ENCODE measurements around the gene HIVEP2. TPM values are rescaled to one million over a fixed set of nuclear protein-coding genes. Genes with fewer than 3 reads are reported as not detected.

Gene HIVEP2
- total RNA-seq, 4 donors from 2014 or later: 8.6 to 19.3 (median 12.7) TPM

- Histone ChIP-seq H3K27me3 (no peaks in the 10 kb centered on the region), H3K27ac (no peak overlapping the region), H3K4me1 (peaks cover 5 to 24% (median 13%) of the 10 kb centered on the region in 3 donors), H3K4me3 (no peak overlapping the region), H3K9me3 (no peaks in the 10 kb centered on the region), H3K36me3 (peaks cover 0 to 6% (median 0%) of the 10 kb centered on the region in 3 donors)
- TF ChIP-seq CTCF (IDR thresholded peaks at IDR 0.05) (no peak), POLR2A (IDR thresholded peaks at IDR 0.05) (no peak)
- no peak for DNase-seq
- WGBS, 2 donors: 49 to 76% methylated on average over 5 of the region's 5 CpGs
- intact Hi-C loops (cut with DNase I): no loop called here
Observed at GRCh38 chr6:142830116-142830710, 114.8 kb downstream of the HIVEP2 start.

- DNase-seq: no peak
- TF ChIP-seq POLR2A (IDR thresholded peaks at IDR 0.05) (no peak), CTCF (IDR thresholded peaks at IDR 0.05) (no peak)
- WGBS, 2 donors: 82 to 97% methylated on average over 1 of the region's 1 CpG
- Histone ChIP-seq H3K27me3 (no peaks in the 10 kb centered on the region), H3K4me1 (peaks cover 5 to 31% (median 16%) of the 10 kb centered on the region in 3 donors), H3K27ac (no peak overlapping the region), H3K36me3 (peaks cover 0 to 6% (median 0%) of the 10 kb centered on the region in 3 donors), H3K4me3 (no peak overlapping the region), H3K9me3 (no peaks in the 10 kb centered on the region)
- intact Hi-C loops (cut with DNase I): no loop called here
Observed at GRCh38 chr6:142829556-142829955, 115.4 kb downstream of the HIVEP2 start.

- intact Hi-C loops (cut with DNase I): no loop called here
Observed at GRCh38 chr6:142827991-142828390, 117.0 kb downstream of the HIVEP2 start.

GRCh38 chr6:142827369-142827768, 117.6 kb downstream of the HIVEP2 start:
- intact Hi-C loops (cut with DNase I): no loop called here
- Histone ChIP-seq H3K4me3 (no peak overlapping the region), H3K4me1 (peaks cover 5 to 43% (median 17%) of the 10 kb centered on the region in 3 donors), H3K27me3 (no peaks in the 10 kb centered on the region), H3K27ac (peak overlapping the region in 3 of 4 donors; percentile 1 to 54 (median 5)), H3K36me3 (peaks cover 0 to 6% (median 0%) of the 10 kb centered on the region in 3 donors), H3K9me3 (no peaks in the 10 kb centered on the region)
- DNase-seq: no peak
- TF ChIP-seq CTCF (IDR thresholded peaks at IDR 0.05) (no peak), POLR2A (IDR thresholded peaks at IDR 0.05) (no peak)
- WGBS, 2 donors: 31 to 40% methylated on average over 7 of the region's 7 CpGs

More at GRCh38 chr6:142827991-142828390, 117.0 kb downstream of the HIVEP2 start:
- Histone ChIP-seq H3K27ac (peak overlapping the region in 3 of 4 donors; percentile 1 to 54 (median 5)), H3K36me3 (peaks cover 0 to 6% (median 0%) of the 10 kb centered on the region in 3 donors), H3K9me3 (no peaks in the 10 kb centered on the region), H3K4me1 (peaks cover 5 to 41% (median 17%) of the 10 kb centered on the region in 3 donors), H3K27me3 (no peaks in the 10 kb centered on the region), H3K4me3 (no peak overlapping the region)
- TF ChIP-seq CTCF (IDR thresholded peaks at IDR 0.05): no peak
- TF ChIP-seq POLR2A (IDR thresholded peaks at IDR 0.05): no peak
- 85 to 96% methylated on average over 4 of the region's 4 CpGs for WGBS, 2 donors
- no peak for DNase-seq

GRCh38 chr6:142825760-142826159, 119.2 kb downstream of the HIVEP2 start:
- no peaks in the 10 kb centered on the region for H3K27me3 ChIP-seq
- no peaks in the 10 kb centered on the region for H3K9me3 ChIP-seq
- peaks cover 5 to 59% (median 28%) of the 10 kb centered on the region in 3 donors for H3K4me1 ChIP-seq
- H3K4me3 ChIP-seq: no peak overlapping the region
- H3K36me3 ChIP-seq: peaks cover 0 to under 1% (median 0%) of the 10 kb centered on the region in 3 donors
- no peak for DNase-seq
- WGBS, 2 donors: 94 to 100% methylated on average over 1 of the region's 1 CpG
- no peak overlapping the region for H3K27ac ChIP-seq
- TF ChIP-seq POLR2A (IDR thresholded peaks at IDR 0.05) (no peak), CTCF (IDR thresholded peaks at IDR 0.05) (no peak)
- intact Hi-C loops (cut with DNase I): no loop called here

Data from esophagus squamous epithelium (tissue), 5 donors.